Left ventricle myocardium inferior (tissue), 1 donor: Measurements from ENCODE around the gene NIPAL4. TPM values are rescaled to one million over a fixed set of nuclear protein-coding genes. Genes with fewer than 3 reads are reported as not detected.
A peak's percentile ranks its signal among the peaks of the same experiment; 100 is the strongest.

Experiments
- DNase-seq: peaks from one replicate; pipeline ENCODE4 v3.0.0-alpha.2; 2020
- H3K27ac ChIP-seq: fragments of 200-600 bp; replicated peaks from 2 replicates; pipeline ENCODE4 v1.8.0; 2021
- H3K27me3 ChIP-seq: fragments of 200-600 bp; 2 replicates; pipeline ENCODE4 v1.8.0; 2021; ENCODE audit warnings: low read depth
- H3K36me3 ChIP-seq: fragments of 200-600 bp; 2 replicates; pipeline ENCODE4 v1.8.0; 2021
- H3K4me1 ChIP-seq: fragments of 200-600 bp; 2 replicates; pipeline ENCODE4 v1.8.0; 2021
- H3K4me3 ChIP-seq: fragments of 200-600 bp; 2 replicates; pipeline ENCODE4 v1.8.0; 2021; ENCODE audit warnings: mild to moderate bottlenecking, moderate library complexity
- H3K9me3 ChIP-seq: fragments of 200-600 bp; replicated peaks from 2 replicates; pipeline ENCODE4 v1.8.0; 2021
- intact Hi-C: fragments of 100-400 bp; cut with micrococcal nuclease; formaldehyde crosslinking; loops from one replicate; pipeline ENCODE4 v1.11.0; 2022
- total RNA-seq: library from RNA; stranded (reverse); fragmentation: NEBNext Ultra II Directional; extraction: Animal tissue kit (Norgen Biotek cat#: 25700); gene quantifications from one replicate; pipeline ENCODE4 v1.2.1, GENCODE V29; 2021
- TF ChIP-seq, protein P1 (sequence below): fragments of 200-600 bp; IDR thresholded peaks from 2 replicates; pipeline ENCODE4 v1.8.0; 2021; ENCODE audit warnings: antibody characterized with exemption, mild to moderate bottlenecking, borderline replicate concordance
- donor health status: DM: no; HTN: yes; CAD: no; lungs with severe emphysema.

NIPAL4 gene
- total RNA-seq, 1 donor from 2014 or later: not detected

DNA sequence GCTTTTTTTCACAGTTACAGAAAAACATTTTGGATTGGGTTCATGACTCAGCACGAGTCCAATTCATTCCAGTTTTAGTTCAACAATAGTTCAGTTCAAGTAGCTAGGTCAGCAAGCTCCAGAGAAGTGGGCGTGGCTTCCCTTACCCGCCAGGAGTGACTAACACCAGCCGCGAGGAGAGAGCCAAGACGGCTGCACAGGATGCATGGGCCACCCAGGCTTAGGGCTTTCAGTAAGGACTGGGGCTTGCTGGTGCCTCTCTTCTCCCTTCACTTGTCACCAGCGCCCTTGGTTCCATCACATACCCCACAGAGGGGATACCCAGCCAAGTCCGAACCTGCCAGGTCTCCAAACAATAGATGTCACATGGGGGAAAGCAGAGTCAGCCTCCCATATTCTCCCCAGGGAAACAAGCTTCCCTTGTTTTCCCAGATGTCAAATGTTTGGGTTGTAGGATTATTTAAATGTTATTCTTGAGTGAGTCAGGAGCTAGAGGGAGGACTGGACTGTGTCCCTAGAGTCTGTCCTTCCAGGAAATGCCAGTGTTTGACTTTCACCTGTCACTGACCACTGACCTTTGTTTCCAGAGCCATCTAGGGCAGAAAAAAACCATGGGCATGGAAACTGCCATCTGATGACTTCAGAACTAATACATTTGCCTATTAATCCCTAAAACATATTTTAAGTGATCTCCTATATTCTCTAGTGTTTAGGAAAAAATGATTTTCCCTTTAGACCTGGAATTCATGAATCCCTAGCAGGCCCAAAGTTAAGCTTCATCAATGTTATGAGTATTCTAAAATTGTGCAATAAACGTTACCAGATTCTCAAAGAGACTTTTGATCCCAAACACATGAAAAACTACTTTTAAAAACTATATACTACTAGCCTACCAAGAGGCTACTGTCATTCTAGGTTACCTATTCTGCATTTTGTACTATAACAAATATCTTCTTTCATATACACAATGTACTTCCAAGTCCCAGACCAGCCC lies 51.9 kb downstream of the NIPAL4 start:
- H3K4me3 ChIP-seq: peak overlapping the region; percentile 15
- intact Hi-C loops: no loop called here
- TF ChIP-seq, protein P1, sequence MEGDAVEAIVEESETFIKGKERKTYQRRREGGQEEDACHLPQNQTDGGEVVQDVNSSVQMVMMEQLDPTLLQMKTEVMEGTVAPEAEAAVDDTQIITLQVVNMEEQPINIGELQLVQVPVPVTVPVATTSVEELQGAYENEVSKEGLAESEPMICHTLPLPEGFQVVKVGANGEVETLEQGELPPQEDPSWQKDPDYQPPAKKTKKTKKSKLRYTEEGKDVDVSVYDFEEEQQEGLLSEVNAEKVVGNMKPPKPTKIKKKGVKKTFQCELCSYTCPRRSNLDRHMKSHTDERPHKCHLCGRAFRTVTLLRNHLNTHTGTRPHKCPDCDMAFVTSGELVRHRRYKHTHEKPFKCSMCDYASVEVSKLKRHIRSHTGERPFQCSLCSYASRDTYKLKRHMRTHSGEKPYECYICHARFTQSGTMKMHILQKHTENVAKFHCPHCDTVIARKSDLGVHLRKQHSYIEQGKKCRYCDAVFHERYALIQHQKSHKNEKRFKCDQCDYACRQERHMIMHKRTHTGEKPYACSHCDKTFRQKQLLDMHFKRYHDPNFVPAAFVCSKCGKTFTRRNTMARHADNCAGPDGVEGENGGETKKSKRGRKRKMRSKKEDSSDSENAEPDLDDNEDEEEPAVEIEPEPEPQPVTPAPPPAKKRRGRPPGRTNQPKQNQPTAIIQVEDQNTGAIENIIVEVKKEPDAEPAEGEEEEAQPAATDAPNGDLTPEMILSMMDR: no peak

DNA sequence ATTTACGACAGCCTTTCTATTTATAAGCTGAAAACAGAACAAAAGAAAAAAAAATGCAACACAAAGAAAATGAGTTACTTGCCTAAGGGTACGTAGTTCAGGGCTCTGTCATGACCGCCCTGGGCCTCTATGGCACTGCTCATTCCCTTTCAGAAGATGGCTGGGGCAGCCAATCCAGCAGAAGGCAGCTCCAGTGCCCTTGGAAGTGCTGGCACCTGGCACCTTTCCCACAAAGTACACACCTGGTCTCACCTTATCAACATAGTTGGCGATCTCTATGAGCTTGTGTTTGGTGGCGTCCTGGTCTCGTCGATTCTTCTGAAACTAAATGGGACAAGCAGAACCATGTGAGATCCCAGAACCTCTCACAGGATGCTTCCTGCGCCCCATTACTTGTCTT lies 53.2 kb downstream of the NIPAL4 start:
- no peaks in the 10 kb centered on the region for H3K9me3 ChIP-seq
- TF ChIP-seq, protein P1: no peak
- no peak for DNase-seq
- peaks cover 63% of the 10 kb centered on the region for H3K4me1 ChIP-seq
- no peaks in the 10 kb centered on the region for H3K27me3 ChIP-seq
- intact Hi-C loops: no loop called here
- no peak overlapping the region for H3K27ac ChIP-seq
- H3K4me3 ChIP-seq: no peak overlapping the region
- H3K36me3 ChIP-seq: peaks cover 18% of the 10 kb centered on the region

More for the DNA sequence above, 51.9 kb downstream of the NIPAL4 start:
- peak; percentile 90 for DNase-seq
- no peaks in the 10 kb centered on the region for H3K9me3 ChIP-seq
- H3K27me3 ChIP-seq: no peaks in the 10 kb centered on the region
- H3K27ac ChIP-seq: peak overlapping the region; percentile 77
- H3K4me1 ChIP-seq: peaks cover 65% of the 10 kb centered on the region
- peaks cover 16% of the 10 kb centered on the region for H3K36me3 ChIP-seq

DNA sequence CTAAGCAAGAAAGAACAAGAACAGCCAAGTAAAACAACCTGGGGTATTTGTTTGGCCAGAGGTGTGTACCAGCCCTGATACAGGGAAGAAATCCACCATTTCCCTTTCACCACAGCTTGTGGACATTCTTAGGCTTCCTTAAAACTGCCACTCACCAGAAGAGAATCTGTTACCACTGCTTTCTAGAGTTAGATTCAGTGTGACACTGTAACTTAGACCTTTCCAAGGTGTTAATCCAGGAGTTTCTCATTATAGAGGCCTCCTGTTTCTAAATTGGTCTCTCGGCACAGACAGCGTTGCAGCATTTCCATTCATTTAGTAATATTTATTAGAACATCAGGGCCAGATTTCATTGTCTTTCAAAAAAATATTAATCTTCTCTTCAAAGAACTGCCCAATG lies 55.0 kb downstream of the NIPAL4 start:
- H3K4me3 ChIP-seq: no peak overlapping the region
- DNase-seq: no peak
- no peaks in the 10 kb centered on the region for H3K9me3 ChIP-seq
- intact Hi-C loops: no loop called here
- peaks cover 69% of the 10 kb centered on the region for H3K4me1 ChIP-seq
- TF ChIP-seq, protein P1: no peak
- no peaks in the 10 kb centered on the region for H3K27me3 ChIP-seq
- H3K36me3 ChIP-seq: peaks cover 18% of the 10 kb centered on the region
- H3K27ac ChIP-seq: no peak overlapping the region

DNA sequence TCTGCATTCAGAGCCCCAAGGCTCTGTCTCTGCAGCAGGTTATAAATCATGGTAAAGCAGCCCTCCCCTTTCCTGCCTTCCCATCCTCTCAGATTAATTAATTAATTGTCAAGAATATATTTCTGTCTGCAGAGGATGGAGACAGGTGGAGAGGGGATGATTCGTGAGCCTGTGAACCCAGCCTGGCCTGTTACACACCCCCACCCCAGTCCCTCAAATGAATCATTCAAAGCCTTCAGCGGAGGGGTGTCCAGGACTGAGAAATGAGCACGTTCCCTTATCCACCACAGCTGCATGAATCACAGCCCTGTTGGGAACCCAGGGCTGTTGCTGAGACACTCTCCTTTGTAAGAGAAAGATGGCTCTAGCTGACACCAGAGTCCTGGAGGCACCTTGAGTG lies 56.0 kb downstream of the NIPAL4 start:
- DNase-seq: no peak
- Histone ChIP-seq H3K27me3 (no peaks in the 10 kb centered on the region), H3K4me3 (no peak overlapping the region), H3K36me3 (peaks cover 18% of the 10 kb centered on the region), H3K9me3 (no peaks in the 10 kb centered on the region), H3K4me1 (peaks cover 70% of the 10 kb centered on the region), H3K27ac (peak overlapping the region; percentile 54)
- intact Hi-C loops: no loop called here
- TF ChIP-seq, protein P1: no peak

DNA sequence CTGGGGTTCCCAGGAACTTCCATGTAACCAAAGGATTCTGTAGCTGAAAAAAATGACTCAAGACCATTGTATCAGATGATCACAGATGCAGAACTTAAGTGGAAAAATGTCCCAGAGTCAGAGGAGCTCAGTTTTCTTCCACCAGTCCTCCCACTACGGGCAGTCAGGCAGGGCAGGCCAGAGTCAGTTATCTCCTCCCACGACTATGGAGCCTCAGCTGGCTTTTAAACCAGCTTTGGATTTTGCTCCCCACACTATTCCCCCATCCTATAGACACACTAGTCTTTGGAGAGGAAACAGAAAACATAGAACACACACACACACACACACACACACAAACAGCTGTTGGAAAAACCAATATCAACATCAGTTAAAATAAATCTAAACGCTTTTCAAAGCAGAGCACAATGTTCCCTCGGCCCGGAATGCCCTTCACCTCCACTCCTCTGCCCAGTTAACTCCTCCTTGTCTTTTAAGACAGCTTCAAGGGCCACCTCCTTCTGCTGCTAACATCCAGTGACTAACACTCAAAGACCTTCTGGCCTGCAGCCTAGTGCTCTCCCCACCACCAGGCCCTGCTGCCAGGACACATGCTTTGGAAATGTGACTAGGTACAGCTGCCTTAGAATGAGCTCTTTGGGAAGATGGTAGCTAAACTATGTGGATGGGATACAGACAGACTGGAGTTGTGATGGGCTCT lies 56.8 kb downstream of the NIPAL4 start:
- Histone ChIP-seq H3K4me1 (peaks cover 70% of the 10 kb centered on the region), H3K36me3 (peaks cover 18% of the 10 kb centered on the region), H3K27me3 (no peaks in the 10 kb centered on the region), H3K27ac (peak overlapping the region; percentile 54), H3K9me3 (no peaks in the 10 kb centered on the region), H3K4me3 (no peak overlapping the region)
- TF ChIP-seq, protein P1: no peak
- peak; percentile 62 for DNase-seq
- intact Hi-C loops: no loop called here
